Measurements from ENCODE around the gene C10orf53.

- TF ChIP-seq CTCF (conservative IDR thresholded peaks at IDR 0.05 in 1 of 2, IDR thresholded peaks at IDR 0.05 in 1 of 2; ENCODE audit: low read depth in 1 of 2, low read length in 2 of 2), result no peak
- TF ChIP-seq EZH2 (IDR thresholded peaks at IDR 0.05; ENCODE audit: low read length, missing control alignments), result no peak
Measured at GRCh38 chr10:49740346-49741107, 61.1 kb downstream of the C10orf53 start.
